BLaER1 treated with 17β-estradiol and CSF1 and Interleukin-3, amounts not matched to agents 10 nM and 100 nM (cell line): ENCODE measurements around the gene ADAMTS17.
A peak's percentile ranks its signal among the peaks of the same experiment; 100 is the strongest.

Experiments used
- H3K27ac ChIP-seq, 11 experiments: shearing (Covaris generic); formaldehyde crosslinking; 2 replicates each; pipeline ENCODE4 v1.8.1; 2022
- H3K27me3 ChIP-seq, 11 experiments: shearing (Covaris generic); formaldehyde crosslinking; 2 replicates each; pipeline ENCODE4 v1.8.1; 2022
- H3K36me3 ChIP-seq, 11 experiments: shearing (Covaris generic); formaldehyde crosslinking; 2 replicates each; pipeline ENCODE4 v1.8.1; 2022
- H3K4me1 ChIP-seq, 10 experiments: shearing (Covaris generic); formaldehyde crosslinking; 2 replicates each; pipeline ENCODE4 v1.8.1; 2022
- H3K4me2 ChIP-seq, 11 experiments: shearing (Covaris generic); formaldehyde crosslinking; 2 replicates each; pipeline ENCODE4 v1.8.1; 2022
- H3K4me3 ChIP-seq, 10 experiments: shearing (Covaris generic); formaldehyde crosslinking; 2 replicates each; pipeline ENCODE4 v1.8.1; 2022
- H3K9ac ChIP-seq, 11 experiments: shearing (Covaris generic); formaldehyde crosslinking; 2 replicates each; pipeline ENCODE4 v1.8.1; 2022
- H3K9me3 ChIP-seq, 11 experiments: shearing (Covaris generic); formaldehyde crosslinking; replicated peaks in 1 of 11; 2 replicates each; pipeline ENCODE4 v1.8.1; 2022
- H4K20me1 ChIP-seq, 11 experiments: shearing (Covaris generic); formaldehyde crosslinking; 2 replicates each; pipeline ENCODE4 v1.8.1; 2022
- Cebpa-rat ChIP-seq, 11 experiments: shearing (Covaris generic); IDR thresholded peaks; 2 replicates each; pipeline ENCODE4 v1.8.1; 2022

The ADAMTS17 gene

DNA sequence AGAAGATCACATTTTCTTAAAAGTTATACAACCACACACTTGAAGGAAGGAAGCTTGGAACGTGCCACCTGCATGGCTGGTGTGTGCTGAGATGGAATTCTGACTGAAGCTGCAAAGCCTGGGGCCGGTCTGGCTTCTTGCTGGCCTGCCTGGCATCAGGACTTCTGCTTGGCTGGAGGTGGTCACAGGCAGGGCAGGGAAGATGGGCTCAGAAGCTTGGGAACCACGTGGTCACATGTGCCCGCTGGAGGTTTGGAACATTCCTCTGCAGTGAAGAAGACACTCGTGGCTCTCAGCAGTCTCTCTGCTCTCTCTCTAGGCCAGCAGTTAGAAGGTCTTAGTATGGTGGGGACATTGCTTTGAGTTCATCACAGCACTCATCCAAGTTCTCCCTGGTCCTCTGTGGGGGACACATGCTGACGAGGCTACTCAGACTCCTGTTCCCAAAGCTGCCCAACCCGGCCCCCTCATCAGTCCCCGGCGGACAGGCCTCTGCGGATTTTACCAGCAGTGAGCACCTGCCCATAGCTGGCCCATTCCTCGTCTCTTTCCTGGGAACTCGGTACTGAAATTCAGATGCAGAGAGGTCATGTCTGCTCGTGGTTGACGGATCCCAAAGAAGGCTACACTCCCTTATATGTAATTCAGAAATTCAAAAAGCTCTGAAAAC lies 229.0 kb downstream of the ADAMTS17 start:
- no peak for TF ChIP-seq Cebpa-rat (IDR thresholded peaks at IDR 0.05)
- Histone ChIP-seq H3K27ac (peak overlapping the region; percentile 53 to 91 (median 75); a peak in 20 of 22 replicates), H3K4me1 (peaks cover 81 to 93% (median 89%) of the 10 kb centered on the region in 10 experiments), H3K4me2 (peak overlapping the region; percentile 79 to 99 (median 95)), H3K27me3 (peaks cover 0 to 24% (median 0%) of the 10 kb centered on the region in 11 experiments; a peak in 4 of 22 replicates), H3K4me3 (peak overlapping the region in 1 of 10 experiments; percentile 37; a peak in 3 of 20 replicates), H3K36me3 (peaks cover 0 to 4% (median 0%) of the 10 kb centered on the region in 11 experiments; a peak in 1 of 22 replicates), H3K9me3 (peaks cover 0 to 18% (median 6%) of the 10 kb centered on the region in 11 experiments; a peak in 12 of 22 replicates), H4K20me1 (peaks cover 0 to 6% (median 0%) of the 10 kb centered on the region in 11 experiments; a peak in 1 of 22 replicates), H3K9ac (peak overlapping the region in 9 of 11 experiments; percentile 26 to 71 (median 53); a peak in 13 of 22 replicates)

DNA sequence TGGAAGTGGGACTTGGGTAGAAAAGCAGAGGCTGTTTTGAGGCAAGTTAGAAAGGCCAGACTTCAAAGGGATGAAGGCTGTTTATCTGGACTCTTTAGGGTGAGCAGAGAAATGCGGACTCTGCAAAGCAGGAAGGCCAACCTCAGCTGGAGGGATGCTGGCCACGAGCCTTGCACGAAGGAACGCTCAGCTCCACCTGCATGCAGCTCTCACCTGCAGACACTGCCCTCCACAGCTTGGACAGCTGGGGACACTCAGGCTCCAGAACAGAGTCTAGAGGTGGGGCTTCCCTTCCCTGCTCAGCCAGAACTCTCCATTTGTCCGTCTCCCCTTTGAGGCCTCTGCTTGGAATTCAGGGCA lies 229.7 kb downstream of the ADAMTS17 start:
- H3K27ac ChIP-seq, result peak overlapping the region; percentile 53 to 91 (median 75); a peak in 21 of 22 replicates
- peak overlapping the region; percentile 79 to 99 (median 95) for H3K4me2 ChIP-seq
- peak overlapping the region in 10 of 11 experiments; percentile 26 to 71 (median 52); a peak in 19 of 22 replicates for H3K9ac ChIP-seq

DNA sequence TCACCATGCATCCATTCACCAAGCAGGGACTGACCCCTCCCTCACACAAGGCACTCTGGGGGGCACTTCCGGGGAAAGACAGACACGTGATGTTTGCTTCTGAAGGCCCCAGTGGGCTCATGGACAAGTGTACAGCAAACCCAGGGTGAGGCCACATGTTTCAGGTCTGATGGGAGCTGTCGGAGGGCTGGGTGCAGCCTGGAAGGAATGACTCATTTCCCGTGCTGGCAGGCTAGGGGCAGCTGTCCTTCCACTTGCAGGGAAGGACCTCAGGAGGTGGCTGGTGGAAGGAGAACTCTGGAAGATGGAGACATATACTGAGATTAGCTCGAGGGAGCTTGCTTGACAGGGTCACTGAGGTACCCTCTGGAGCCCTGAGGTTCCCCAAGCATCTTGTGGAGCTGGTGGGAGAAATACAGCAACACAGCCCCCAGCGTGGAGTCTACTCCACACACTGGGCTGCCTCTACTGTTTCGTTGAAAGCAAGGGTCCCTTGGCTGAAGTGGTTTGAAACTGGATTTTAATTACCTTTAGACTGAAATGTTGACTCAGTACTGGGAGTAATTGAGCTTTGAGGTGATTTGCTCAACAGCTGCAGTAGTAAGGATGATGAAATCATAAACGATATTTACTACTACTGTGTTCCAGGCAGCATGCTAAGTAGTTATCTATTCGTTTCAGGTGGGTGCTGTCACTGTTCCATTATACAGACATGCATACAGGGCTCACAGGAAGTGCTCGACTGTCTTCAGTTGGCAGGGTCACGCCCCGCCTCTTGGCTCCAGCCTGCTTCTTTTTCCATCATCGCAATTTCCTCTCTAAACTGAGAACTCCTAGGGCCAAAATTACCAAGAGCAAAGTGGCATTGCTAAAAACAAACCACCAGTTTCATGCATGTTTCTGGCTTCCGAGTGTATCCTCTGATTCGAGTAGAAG lies 230.4 kb downstream of the ADAMTS17 start:
- peak overlapping the region; percentile 25 to 71 (median 51); a peak in 19 of 22 replicates for H3K9ac ChIP-seq
- H3K4me3 ChIP-seq, result peak overlapping the region in 8 of 10 experiments; percentile 8 to 44 (median 31); a peak in 12 of 20 replicates

More for the DNA sequence above, 229.7 kb downstream of the ADAMTS17 start:
- H3K9me3 ChIP-seq, result peaks cover 0 to 19% (median 6%) of the 10 kb centered on the region in 11 experiments; a peak in 11 of 22 replicates
- peaks cover 0 to 4% (median 0%) of the 10 kb centered on the region in 11 experiments; a peak in 1 of 22 replicates for H3K36me3 ChIP-seq
- H3K4me3 ChIP-seq, result peak overlapping the region in 5 of 10 experiments; percentile 8 to 44 (median 37); a peak in 8 of 20 replicates
- H4K20me1 ChIP-seq, result peaks cover 0 to 6% (median 0%) of the 10 kb centered on the region in 11 experiments; a peak in 1 of 22 replicates
- TF ChIP-seq Cebpa-rat (IDR thresholded peaks at IDR 0.05), result no peak
- H3K4me1 ChIP-seq, result peaks cover 74 to 86% (median 82%) of the 10 kb centered on the region in 10 experiments
- H3K27me3 ChIP-seq, result peaks cover 0 to 23% (median 0%) of the 10 kb centered on the region in 11 experiments; a peak in 4 of 22 replicates

DNA sequence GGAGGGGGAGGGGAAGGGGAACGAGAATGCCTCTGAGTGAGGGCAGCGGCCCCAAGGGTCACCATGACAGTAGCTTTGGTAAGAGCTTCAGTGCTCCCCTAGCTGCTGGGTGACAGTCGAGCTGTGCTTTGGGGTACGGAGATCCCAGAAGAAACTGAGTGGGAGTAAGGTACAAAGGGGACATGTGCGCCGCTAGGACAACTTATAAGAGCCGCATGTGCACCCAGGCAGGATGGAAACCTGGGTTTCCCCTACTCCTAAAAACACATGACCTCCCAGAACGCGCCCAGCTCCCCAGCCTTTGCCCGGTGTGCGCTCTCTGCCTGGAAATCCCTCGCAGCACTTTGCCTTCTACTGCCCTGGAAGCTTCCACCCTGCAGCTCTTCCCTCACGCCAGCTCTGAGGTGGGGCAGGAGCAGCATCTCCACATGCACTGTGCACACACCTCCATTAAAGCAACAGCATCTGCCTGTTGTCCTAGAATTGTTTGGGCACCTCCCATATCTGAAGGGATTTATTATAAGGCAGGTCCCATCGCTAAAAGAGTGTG lies 232.2 kb downstream of the ADAMTS17 start:
- H3K36me3 ChIP-seq, result peaks cover 0 to 4% (median 0%) of the 10 kb centered on the region in 11 experiments; a peak in 1 of 22 replicates
- no peak for TF ChIP-seq Cebpa-rat (IDR thresholded peaks at IDR 0.05)
- no peak overlapping the region for H3K9ac ChIP-seq
- no peak overlapping the region for H3K4me3 ChIP-seq
- peak overlapping the region; percentile 21 to 55 (median 45); a peak in 21 of 22 replicates for H3K4me2 ChIP-seq
- peaks cover 50 to 61% (median 57%) of the 10 kb centered on the region in 10 experiments for H3K4me1 ChIP-seq
- H3K27me3 ChIP-seq, result peaks cover 0 to 13% (median 0%) of the 10 kb centered on the region in 11 experiments; a peak in 2 of 22 replicates
- H3K9me3 ChIP-seq, result peaks cover 0 to 19% (median 6%) of the 10 kb centered on the region in 11 experiments; a peak in 11 of 22 replicates
- H4K20me1 ChIP-seq, result peaks cover 0 to under 1% (median 0%) of the 10 kb centered on the region in 11 experiments; a peak in 1 of 22 replicates
- H3K27ac ChIP-seq, result peak overlapping the region in 3 of 11 experiments; percentile 48 to 56 (median 52); a peak in 7 of 22 replicates

More for the DNA sequence above, 230.4 kb downstream of the ADAMTS17 start:
- Histone ChIP-seq H4K20me1 (peaks cover 0 to 6% (median 0%) of the 10 kb centered on the region in 11 experiments; a peak in 1 of 22 replicates), H3K9me3 (peaks cover 0 to 19% (median 6%) of the 10 kb centered on the region in 11 experiments; a peak in 11 of 22 replicates), H3K36me3 (peaks cover 0 to 4% (median 0%) of the 10 kb centered on the region in 11 experiments; a peak in 1 of 22 replicates), H3K27ac (peak overlapping the region; percentile 43 to 91 (median 75); a peak in 21 of 22 replicates), H3K4me2 (peak overlapping the region; percentile 79 to 99 (median 95)), H3K27me3 (peaks cover 0 to 23% (median 0%) of the 10 kb centered on the region in 11 experiments; a peak in 4 of 22 replicates), H3K4me1 (peaks cover 68 to 79% (median 75%) of the 10 kb centered on the region in 10 experiments)
- TF ChIP-seq Cebpa-rat (IDR thresholded peaks at IDR 0.05), result peak in 9 of 11 experiments; percentile 39 to 82 (median 57); a peak in 13 of 22 replicates

DNA sequence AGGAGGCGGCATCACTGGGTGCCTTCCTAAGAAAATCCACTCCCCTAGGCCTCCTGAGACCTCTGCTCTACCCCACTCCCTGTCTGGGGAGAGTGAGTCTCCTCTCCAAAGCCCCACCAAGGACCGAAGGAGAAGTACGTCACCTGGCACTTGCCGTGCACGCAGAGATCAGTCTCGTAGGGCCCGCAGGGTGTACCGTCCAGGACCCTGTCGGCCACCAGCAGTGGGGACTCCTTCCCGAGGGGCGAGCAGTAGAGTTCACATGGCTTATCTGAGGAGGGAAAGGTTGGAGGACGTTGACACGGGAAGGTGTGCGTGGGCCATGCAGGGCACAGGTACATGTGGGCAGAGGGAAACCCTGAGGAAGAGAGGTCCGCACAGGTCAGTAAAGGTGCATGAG lies 232.9 kb downstream of the ADAMTS17 start:
- peaks cover 0 to 4% (median 0%) of the 10 kb centered on the region in 11 experiments; a peak in 1 of 22 replicates for H3K36me3 ChIP-seq
- peaks cover 0 to 19% (median 6%) of the 10 kb centered on the region in 11 experiments; a peak in 11 of 22 replicates for H3K9me3 ChIP-seq
- no peak for TF ChIP-seq Cebpa-rat (IDR thresholded peaks at IDR 0.05)
- peaks cover 43 to 54% (median 50%) of the 10 kb centered on the region in 10 experiments for H3K4me1 ChIP-seq
- peak overlapping the region in 2 of 11 experiments; percentile 2 to 48; a peak in 1 of 22 replicates for H3K27ac ChIP-seq
- peaks cover 0 to 13% (median 0%) of the 10 kb centered on the region in 11 experiments; a peak in 2 of 22 replicates for H3K27me3 ChIP-seq
- no peaks in the 10 kb centered on the region; a peak in 1 of 22 replicates for H4K20me1 ChIP-seq
- H3K9ac ChIP-seq, result no peak overlapping the region
- H3K4me2 ChIP-seq, result peak overlapping the region; percentile 21 to 55 (median 45); a peak in 16 of 22 replicates
- H3K4me3 ChIP-seq, result no peak overlapping the region

DNA sequence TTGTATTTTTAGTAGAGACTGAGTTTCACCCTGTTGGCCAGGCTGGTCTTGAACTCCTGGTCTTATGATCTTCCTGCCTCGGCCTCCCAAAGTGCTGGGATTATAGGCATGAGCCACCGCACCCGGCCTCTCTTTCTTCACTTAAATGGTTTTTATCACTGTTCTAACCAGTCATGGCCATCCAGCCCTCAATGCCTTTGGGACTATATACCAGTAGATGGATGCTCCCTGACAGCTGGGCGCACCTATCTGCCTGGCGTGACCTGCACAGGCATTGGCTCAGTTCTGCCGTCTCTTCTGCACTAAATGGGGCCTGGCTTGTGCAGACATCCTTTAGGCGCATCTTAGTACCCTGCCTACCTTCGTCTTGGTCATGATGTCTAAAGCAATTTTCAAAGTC lies 233.4 kb downstream of the ADAMTS17 start:
- peaks cover 0 to 13% (median 0%) of the 10 kb centered on the region in 11 experiments; a peak in 2 of 22 replicates for H3K27me3 ChIP-seq
- no peaks in the 10 kb centered on the region; a peak in 1 of 22 replicates for H4K20me1 ChIP-seq
- H3K9ac ChIP-seq, result no peak overlapping the region
- TF ChIP-seq Cebpa-rat (IDR thresholded peaks at IDR 0.05), result no peak
- peak overlapping the region in 2 of 11 experiments; percentile 38 to 45; a peak in 3 of 22 replicates for H3K4me2 ChIP-seq
- no peak overlapping the region for H3K27ac ChIP-seq
- H3K36me3 ChIP-seq, result peaks cover 0 to 4% (median 0%) of the 10 kb centered on the region in 11 experiments; a peak in 1 of 22 replicates
- H3K9me3 ChIP-seq, result peaks cover 0 to 19% (median 6%) of the 10 kb centered on the region in 11 experiments; a peak in 11 of 22 replicates
- no peak overlapping the region for H3K4me3 ChIP-seq
- H3K4me1 ChIP-seq, result peaks cover 38 to 49% (median 45%) of the 10 kb centered on the region in 10 experiments

DNA sequence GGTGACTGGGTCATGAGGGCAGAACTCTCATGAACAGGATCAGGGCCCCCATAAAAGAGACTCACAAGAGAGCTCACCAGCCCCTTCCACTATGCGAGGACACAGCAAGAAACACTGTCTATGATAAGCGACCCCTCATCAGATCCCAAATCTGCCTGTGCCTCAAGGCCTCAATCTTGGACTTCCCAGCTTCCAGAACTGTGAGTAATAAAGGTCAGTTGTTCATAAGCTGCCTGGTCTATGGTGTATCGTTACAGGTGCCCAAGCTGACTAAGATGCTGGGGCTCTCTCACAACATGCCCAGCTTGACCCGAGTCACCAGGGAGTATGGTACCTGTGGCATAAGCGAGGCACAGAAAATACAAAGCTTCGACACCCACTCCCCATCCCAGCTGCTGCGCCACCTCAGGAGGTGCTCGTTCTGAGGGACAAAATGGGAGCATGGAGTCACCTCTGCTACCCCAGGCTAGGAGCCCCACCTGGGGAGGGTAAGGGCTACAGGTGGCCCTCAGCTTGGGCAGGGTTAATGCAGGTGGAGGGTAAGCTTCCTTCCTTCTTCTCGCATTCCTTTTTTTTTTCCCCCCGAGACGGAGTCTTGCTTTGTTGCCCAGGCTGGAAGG lies 234.1 kb downstream of the ADAMTS17 start:
- H4K20me1 ChIP-seq, result no peaks in the 10 kb centered on the region; a peak in 1 of 22 replicates
- H3K36me3 ChIP-seq, result peaks cover 0 to 4% (median 0%) of the 10 kb centered on the region in 11 experiments; a peak in 1 of 22 replicates
- peaks cover 0 to 25% (median 7%) of the 10 kb centered on the region in 11 experiments; a peak in 12 of 22 replicates for H3K9me3 ChIP-seq
- no peak overlapping the region for H3K9ac ChIP-seq
- H3K4me2 ChIP-seq, result no peak overlapping the region
- H3K4me3 ChIP-seq, result no peak overlapping the region
- peaks cover 0 to 13% (median 0%) of the 10 kb centered on the region in 11 experiments; a peak in 3 of 22 replicates for H3K27me3 ChIP-seq
- peaks cover 32 to 42% (median 38%) of the 10 kb centered on the region in 10 experiments for H3K4me1 ChIP-seq
- TF ChIP-seq Cebpa-rat (IDR thresholded peaks at IDR 0.05), result no peak
- H3K27ac ChIP-seq, result no peak overlapping the region
